Activated effector memory CD4-positive, alpha-beta T cell treated with anti-CD3 and anti-CD28 coated beads, Interleukin-2, amount 50 U/mL, for 16 hours (primary cell): Measurements from ENCODE around the gene SLC22A6.

Experiments
- DNase-seq: peaks from one replicate; pipeline ENCODE4 v3.0.0-alpha.2; 2020

SLC22A6 gene

DNA sequence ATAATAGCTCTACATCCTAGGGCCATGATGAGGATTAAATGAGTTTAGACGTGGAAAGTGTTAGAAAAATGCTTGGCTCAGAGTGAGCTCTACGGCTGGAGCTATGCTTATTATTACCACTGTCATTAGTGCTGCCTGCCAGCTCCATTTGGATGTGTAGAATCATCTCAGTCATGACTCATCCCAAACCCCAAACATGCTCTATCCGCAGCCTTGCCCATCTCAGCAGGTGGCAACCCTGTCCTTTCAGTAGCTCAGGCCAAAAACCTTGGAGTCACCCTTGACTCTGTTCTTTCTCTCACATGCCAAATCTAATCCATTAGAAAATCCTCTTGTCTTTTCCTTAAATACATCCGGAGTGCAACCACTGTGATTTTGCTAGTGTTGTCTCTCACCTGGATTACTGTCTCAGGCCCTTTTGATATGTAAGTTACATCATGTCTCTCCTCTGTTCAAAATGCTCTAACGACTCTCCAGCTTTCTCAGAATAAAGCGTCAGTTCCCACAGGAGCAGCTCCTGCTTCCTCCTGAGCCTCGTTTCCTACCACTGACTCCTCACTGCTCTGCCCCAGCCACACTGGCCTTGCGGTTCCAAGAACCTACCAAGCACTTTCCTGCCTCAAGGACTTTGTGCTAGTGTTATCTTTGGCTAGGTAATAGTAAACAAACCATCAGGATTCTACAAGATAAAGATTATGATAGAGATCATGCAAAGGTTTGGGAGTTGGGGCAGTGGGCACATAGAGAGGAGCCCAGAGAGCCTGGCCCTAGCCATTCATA, 53.1 kb downstream of the SLC22A6 start:
- no peak for DNase-seq

DNA sequence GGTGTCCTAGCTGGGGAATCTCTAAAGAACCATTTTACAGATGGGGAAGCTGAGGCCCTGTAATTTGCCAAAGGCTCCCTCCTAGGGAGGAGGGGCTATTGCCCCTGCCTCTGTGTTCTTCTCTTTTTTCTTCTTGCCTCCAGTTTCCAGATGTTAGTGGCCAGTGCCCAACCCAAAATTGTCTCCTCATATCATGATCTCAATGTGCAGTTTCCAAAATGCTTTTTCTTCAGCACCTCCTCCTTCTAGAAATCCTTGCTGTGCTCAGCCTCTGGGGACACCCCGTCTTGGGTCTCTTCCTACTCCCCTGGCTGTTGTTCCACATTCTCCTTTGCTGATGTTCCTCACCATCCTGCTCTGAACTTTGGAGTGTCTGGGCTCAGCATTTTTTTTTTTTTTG, 54.1 kb downstream of the SLC22A6 start:
- DNase-seq: no peak

DNA sequence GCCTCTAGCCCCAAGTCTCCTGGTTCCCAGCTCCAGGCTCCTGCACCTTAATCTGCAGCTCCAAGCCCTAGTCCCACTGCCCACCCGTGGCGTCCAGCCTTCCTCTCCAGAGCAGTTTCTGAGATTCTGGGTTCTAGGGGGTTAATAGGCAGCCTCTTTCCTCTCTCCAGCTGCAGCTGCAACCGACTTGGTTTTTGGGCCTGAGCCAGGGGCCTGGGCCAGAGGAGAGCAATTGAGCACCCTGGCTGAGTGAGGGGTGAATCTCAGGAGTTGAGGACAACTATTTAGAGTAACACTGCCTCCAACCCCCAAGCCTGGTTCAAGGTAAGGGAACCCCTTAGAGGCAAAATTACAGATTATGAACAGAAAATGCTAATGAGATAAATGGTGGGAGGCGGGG, 54.6 kb downstream of the SLC22A6 start:
- DNase-seq: no peak

DNA sequence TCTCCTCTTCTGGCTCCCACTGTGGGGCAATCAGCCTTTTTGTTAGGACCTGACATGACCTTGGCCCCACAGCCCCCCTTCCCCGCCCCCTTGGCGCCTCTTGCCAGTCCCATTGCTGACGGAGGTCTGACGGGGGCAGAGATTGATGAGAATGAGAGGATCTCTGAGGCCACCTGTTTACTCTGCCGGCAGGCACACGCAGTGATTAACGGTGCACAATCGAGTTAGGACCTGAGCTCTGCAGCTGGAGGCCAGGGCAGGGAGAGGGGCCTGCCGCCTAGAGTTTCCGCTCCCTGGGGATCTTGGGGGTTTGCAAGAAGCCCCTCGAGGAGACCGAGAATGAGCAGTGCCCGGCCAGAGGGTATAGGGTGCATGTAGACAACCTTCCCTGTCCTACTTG, 56.8 kb downstream of the SLC22A6 start:
- no peak for DNase-seq

DNA sequence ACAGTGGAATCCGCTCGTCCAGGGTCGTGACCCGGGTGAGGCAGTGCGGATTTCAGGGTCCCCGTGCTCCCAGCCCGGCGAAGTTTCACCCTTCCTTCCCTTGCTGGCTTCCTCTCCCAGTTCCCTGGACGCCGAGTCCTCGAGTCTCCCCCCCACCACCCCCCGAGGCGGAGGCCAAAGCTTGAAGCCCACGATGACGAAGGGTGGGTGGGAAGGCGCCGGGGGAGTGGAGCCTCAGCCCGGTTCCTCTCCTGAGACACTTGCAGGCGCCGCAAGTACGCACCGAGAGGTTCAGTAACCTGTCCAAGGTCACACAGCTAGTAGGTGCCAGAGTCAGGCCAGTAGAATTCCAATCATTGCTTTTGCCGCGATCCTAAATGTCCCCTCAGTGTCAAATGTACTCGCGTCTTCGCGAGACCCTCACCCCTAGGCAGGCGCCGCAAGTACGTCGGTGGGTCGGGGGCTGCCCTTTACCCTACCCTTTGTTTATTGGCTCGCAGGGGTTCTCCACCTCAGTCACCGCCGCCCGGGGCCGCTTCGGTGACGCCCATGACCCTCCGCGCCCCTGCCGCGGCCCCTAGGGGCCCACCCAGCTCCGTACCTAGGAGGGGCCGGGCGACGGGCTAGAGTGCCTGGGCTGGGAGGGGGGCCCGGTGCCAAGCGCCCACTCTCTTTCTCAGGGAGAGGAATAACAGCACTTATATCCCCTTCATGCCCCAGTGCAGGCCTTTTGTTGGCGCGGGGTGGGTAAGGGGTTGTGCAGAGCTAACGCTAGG, 57.9 kb downstream of the SLC22A6 start:
- DNase-seq: no peak
